B cell (primary cell): ENCODE results near the gene FTO. TPM values are rescaled to one million over a fixed set of nuclear protein-coding genes. Genes with fewer than 3 reads are reported as not detected.

Experiments
- ATAC-seq: fragments of 200-7000 bp; cut with Tn5 transposase; one replicate; pipeline ENCODE4 v1.10.0; 2021; ENCODE audit warnings: low read depth, mild to moderate bottlenecking, moderate number of reproducible peaks, moderate library complexity
- CTCF ChIA-PET: fragments of 350-600 bp; sonication (Branson Sonifier 250); formaldehyde crosslinking; loops from one replicate; lab custom pipeline; 2021; ENCODE audit warnings: antibody characterized with exemption, inconsistent platforms; lab: Charles Lee
- POLR2A ChIA-PET: fragments of 350-600 bp; sonication (Branson Sonifier 250); formaldehyde crosslinking; loops from one replicate; lab custom pipeline; 2021; ENCODE audit warnings: antibody characterized with exemption; lab: Charles Lee
- DNase-seq: peaks from one replicate; pipeline ENCODE4 v3.0.0; 2013
- H2AFZ ChIP-seq: 2 replicates; pipeline ENCODE4 v1.6.1; 2012; ENCODE audit warnings: mild to moderate bottlenecking, low read depth, low read length; ENCODE audit not compliant: insufficient read depth, poor library complexity, severe bottlenecking
- H3K27ac ChIP-seq, 2 donors: 1 replicate in 1 of 2; 2 replicates in 1 of 2; pipeline ENCODE4 v1.5.1; 2012 to 2013; ENCODE audit warnings: low read length in 2 of 2, mild to moderate bottlenecking in 2 of 2, moderate library complexity in 1 of 2
- H3K27me3 ChIP-seq, 4 experiments: fragments of 200-600 bp in 1 of 4; sonication (generic) in 1 of 4; replicated peaks in 1 of 4; 1 replicate in 2 of 4; 2 replicates in 2 of 4; pipeline versions ENCODE4 v1.6.1 to v1.7.0; 2013 to 2016; ENCODE audit warnings: low read length in 3 of 4, mild to moderate bottlenecking in 2 of 4, mixed read lengths in 1 of 4, moderate library complexity in 1 of 4; ENCODE audit not compliant: insufficient read depth in 4 of 4, control insufficient read depth in 3 of 4; ENCODE audit errors: control extremely low read depth in 1 of 4
- H3K36me3 ChIP-seq, 2 experiments: replicated peaks in 1 of 2; 1 replicate in 1 of 2; 2 replicates in 1 of 2; pipeline versions ENCODE4 v1.6.1 to v1.7.1; 2013; ENCODE audit warnings: low read length in 1 of 2; ENCODE audit not compliant: insufficient read depth in 2 of 2, control insufficient read depth in 1 of 2; ENCODE audit errors: control extremely low read depth in 1 of 2, extremely low read depth in 1 of 2
- H3K4me1 ChIP-seq, 2 donors: fragments of 200-600 bp in 1 of 2; sonication (generic) in 1 of 2; 1 replicate in 1 of 2; 2 replicates in 1 of 2; pipeline versions ENCODE4 v1.5.1 to v1.6.1; 2013 to 2017; ENCODE audit warnings: low read length in 2 of 2; ENCODE audit not compliant: control insufficient read depth in 2 of 2, insufficient read depth in 2 of 2
- H3K4me2 ChIP-seq: replicated peaks from 2 replicates; pipeline ENCODE3; 2012; ENCODE audit warnings: mild to moderate bottlenecking, low read depth, low read length; ENCODE audit not compliant: poor library complexity, severe bottlenecking
- H3K4me3 ChIP-seq, 5 experiments: fragments of 200-600 bp in 1 of 5; sonication (generic) in 1 of 5; 1 replicate in 3 of 5; 2 replicates in 2 of 5; pipeline versions ENCODE4 v1.5.1 to v1.7.0; 2011 to 2016; ENCODE audit warnings: low read length in 4 of 5, mild to moderate bottlenecking in 4 of 5, low read depth in 2 of 5, control low read depth in 1 of 5, moderate library complexity in 1 of 5; ENCODE audit not compliant: insufficient read depth in 1 of 5; ENCODE audit errors: control extremely low read depth in 1 of 5, extremely low read depth in 1 of 5
- H3K79me2 ChIP-seq: fragments of 200-600 bp; sonication (generic); one replicate; pipeline ENCODE4 v1.6.0; 2016; ENCODE audit warnings: low read length; ENCODE audit not compliant: control insufficient read depth, insufficient read depth
- H3K9ac ChIP-seq: fragments of 200-600 bp; sonication (generic); 2 replicates; pipeline ENCODE4 v1.6.1; 2017; ENCODE audit warnings: mild to moderate bottlenecking, low read length, moderate library complexity
- H3K9me3 ChIP-seq, 3 donors: one replicate each; pipeline versions ENCODE4 v1.6.1 to v1.7.1; 2013; ENCODE audit warnings: low read length in 2 of 3; ENCODE audit not compliant: control insufficient read depth in 2 of 3, insufficient read depth in 1 of 3; ENCODE audit errors: control extremely low read depth in 1 of 3
- H4K20me1 ChIP-seq: 2 replicates; pipeline ENCODE4 v1.6.0; 2012; ENCODE audit warnings: mild to moderate bottlenecking, low read length; ENCODE audit not compliant: insufficient read depth, control insufficient read depth, poor library complexity, severe bottlenecking
- H3K27ac Mint-ChIP-seq: one replicate; pipeline ENCODE4 v1.8.0; 2021; ENCODE audit warnings: mixed read lengths
- H3K27me3 Mint-ChIP-seq: one replicate; pipeline ENCODE4 v1.8.0; 2021; ENCODE audit warnings: mixed read lengths
- H3K4me1 Mint-ChIP-seq: one replicate; pipeline ENCODE4 v1.8.0; 2021; ENCODE audit warnings: mixed read lengths
- H3K4me3 Mint-ChIP-seq: one replicate; pipeline ENCODE4 v1.8.0; 2021; ENCODE audit warnings: mixed read lengths
- H3K9me3 Mint-ChIP-seq: one replicate; pipeline ENCODE4 v1.8.0; 2022; ENCODE audit warnings: mixed read lengths; ENCODE audit not compliant: insufficient read depth
- EZH2 ChIP-seq: IDR thresholded peaks from 2 replicates; pipeline ENCODE4 v1.6.1; 2012; ENCODE audit warnings: borderline replicate concordance, low read depth, mild to moderate bottlenecking, moderate library complexity, low read length; ENCODE audit not compliant: insufficient read depth, poor library complexity, severe bottlenecking
- WGBS: methylation state at CpG from one replicate; pipeline ENCODE4 v1.1.5; 2013; ENCODE audit warnings: missing lambda C conversion rate; ENCODE audit not compliant: insufficient coverage; 5-methylcytosine and 5-hydroxymethylcytosine counted together
- intact Hi-C: fragments of 100-400 bp; cut with micrococcal nuclease; formaldehyde crosslinking; loops from one replicate; pipeline ENCODE4 v1.10.0; 2022
- polyA plus RNA-seq: library from polyadenylated mRNA; depleted of rRNA; stranded (reverse); fragments of >200 nt; gene quantifications from 2 replicates; pipeline ENCODE4 v1.2.3, GENCODE V29; 2012
- total RNA-seq, 2 donors: library from RNA; stranded (reverse); fragments of 120-200 nt in 1 of 2; gene quantifications; 1 replicate in 1 of 2; 2 replicates in 1 of 2; pipeline versions ENCODE4 v1.2.3 to v1.2.4, GENCODE V29; 2013 to 2022
- TF ChIP-seq, protein P1 (sequence below): fragments of 200-600 bp; IDR thresholded peaks from one replicate; pipeline ENCODE4 v1.8.0; 2022; ENCODE audit warnings: antibody characterized with exemption, mild to moderate bottlenecking

The FTO gene
- total and polyA plus RNA-seq, 2 donors (not counting 1 experiment from before 2014, with no cell fraction given) = 26.5 to 68.5 TPM

- 90% methylated on average over 4 of the region's 4 CpGs for WGBS
- Histone ChIP-seq H2AFZ (no peak overlapping the region), H3K4me1 (no peaks in the 10 kb centered on the region), H3K9ac (no peak overlapping the region), H3K36me3 (no peaks in the 10 kb centered on the region), H3K27me3 (no peaks in the 10 kb centered on the region), H3K79me2 (no peaks in the 10 kb centered on the region), H3K9me3 (no peaks in the 10 kb centered on the region), H4K20me1 (no peaks in the 10 kb centered on the region), H3K27ac (no peak overlapping the region), H3K4me2 (no peak overlapping the region), H3K4me3 (no peak overlapping the region)
- ATAC-seq = no peak
- DNase-seq = no peak
- TF ChIP-seq, protein P1, sequence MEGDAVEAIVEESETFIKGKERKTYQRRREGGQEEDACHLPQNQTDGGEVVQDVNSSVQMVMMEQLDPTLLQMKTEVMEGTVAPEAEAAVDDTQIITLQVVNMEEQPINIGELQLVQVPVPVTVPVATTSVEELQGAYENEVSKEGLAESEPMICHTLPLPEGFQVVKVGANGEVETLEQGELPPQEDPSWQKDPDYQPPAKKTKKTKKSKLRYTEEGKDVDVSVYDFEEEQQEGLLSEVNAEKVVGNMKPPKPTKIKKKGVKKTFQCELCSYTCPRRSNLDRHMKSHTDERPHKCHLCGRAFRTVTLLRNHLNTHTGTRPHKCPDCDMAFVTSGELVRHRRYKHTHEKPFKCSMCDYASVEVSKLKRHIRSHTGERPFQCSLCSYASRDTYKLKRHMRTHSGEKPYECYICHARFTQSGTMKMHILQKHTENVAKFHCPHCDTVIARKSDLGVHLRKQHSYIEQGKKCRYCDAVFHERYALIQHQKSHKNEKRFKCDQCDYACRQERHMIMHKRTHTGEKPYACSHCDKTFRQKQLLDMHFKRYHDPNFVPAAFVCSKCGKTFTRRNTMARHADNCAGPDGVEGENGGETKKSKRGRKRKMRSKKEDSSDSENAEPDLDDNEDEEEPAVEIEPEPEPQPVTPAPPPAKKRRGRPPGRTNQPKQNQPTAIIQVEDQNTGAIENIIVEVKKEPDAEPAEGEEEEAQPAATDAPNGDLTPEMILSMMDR = no peak
- TF ChIP-seq EZH2 = no peak
- Mint-ChIP-seq H3K9me3 (no peaks in the 10 kb centered on the region), H3K4me3 (no peak overlapping the region), H3K4me1 (no peaks in the 10 kb centered on the region), H3K27me3 (no peaks in the 10 kb centered on the region), H3K27ac (no peak overlapping the region)
- ChIA-PET POLR2A (no interaction called here), CTCF (no interaction called here)
- intact Hi-C loops = no loop called here
These were observed 222.3 kb downstream of the FTO start for GRCh38 chr16:53926209-53926608.

- no peak overlapping the region for H2AFZ ChIP-seq
- no peak overlapping the region for H3K4me3 Mint-ChIP-seq
- no peaks in the 10 kb centered on the region for H3K9me3 Mint-ChIP-seq
- H3K4me1 Mint-ChIP-seq = no peaks in the 10 kb centered on the region
- no peaks in the 10 kb centered on the region for H3K27me3 ChIP-seq
- no peak overlapping the region for H3K9ac ChIP-seq
- H3K27ac ChIP-seq = no peak overlapping the region
- H3K4me1 ChIP-seq = no peaks in the 10 kb centered on the region
- H3K9me3 ChIP-seq = no peaks in the 10 kb centered on the region
- H4K20me1 ChIP-seq = no peaks in the 10 kb centered on the region
- CTCF ChIA-PET = interaction anchor here (1.9 kb wide), 1 partner anchor 12 kb away, joined by 4 read pairs; no protein-coding TSS in a partner anchor
- no CpG with 5 or more reads among the region's 2 CpGs for WGBS
- intact Hi-C loops = no loop called here
- no peak overlapping the region for H3K4me3 ChIP-seq
- POLR2A ChIA-PET = no interaction called here
- no peak overlapping the region for H3K27ac Mint-ChIP-seq
- H3K36me3 ChIP-seq = peaks cover 6 to 13% of the 10 kb centered on the region in 2 experiments
- no peaks in the 10 kb centered on the region for H3K27me3 Mint-ChIP-seq
- DNase-seq (no peak), ATAC-seq (no peak)
- no peaks in the 10 kb centered on the region for H3K79me2 ChIP-seq
- H3K4me2 ChIP-seq = no peak overlapping the region
- TF ChIP-seq, protein P1 = no peak
- TF ChIP-seq EZH2 = no peak
These were observed 229.0 kb downstream of the FTO start for GRCh38 chr16:53932975-53933374.
